Rectal smooth muscle tissue (tissue), 1 donor: ENCODE measurements around the gene CINP.
"Not testable (repeated sequence)": the region's sequence is repeated elsewhere in the genome, so short reads cannot be mapped to it uniquely, and the experiment has no call there.

Source experiments
- H3K27ac ChIP-seq: one replicate; pipeline ENCODE4 v1.7.0; 2013; ENCODE audit warnings: low read depth, low read length, inconsistent platforms
- H3K27me3 ChIP-seq: one replicate; pipeline ENCODE4 v1.7.0; 2013; ENCODE audit warnings: low read length; ENCODE audit not compliant: control insufficient read depth, insufficient read depth
- H3K36me3 ChIP-seq: one replicate; pipeline ENCODE4 v1.7.0; 2013; ENCODE audit warnings: low read length; ENCODE audit not compliant: control insufficient read depth, insufficient read depth
- H3K4me1 ChIP-seq: one replicate; pipeline ENCODE4 v1.7.0; 2013; ENCODE audit warnings: low read length; ENCODE audit not compliant: control insufficient read depth, insufficient read depth
- H3K4me3 ChIP-seq: one replicate; pipeline ENCODE4 v1.7.0; 2013; ENCODE audit warnings: low read length
- H3K9ac ChIP-seq: one replicate; pipeline ENCODE4 v1.7.0; 2013; ENCODE audit warnings: low read length

The CINP gene

DNA sequence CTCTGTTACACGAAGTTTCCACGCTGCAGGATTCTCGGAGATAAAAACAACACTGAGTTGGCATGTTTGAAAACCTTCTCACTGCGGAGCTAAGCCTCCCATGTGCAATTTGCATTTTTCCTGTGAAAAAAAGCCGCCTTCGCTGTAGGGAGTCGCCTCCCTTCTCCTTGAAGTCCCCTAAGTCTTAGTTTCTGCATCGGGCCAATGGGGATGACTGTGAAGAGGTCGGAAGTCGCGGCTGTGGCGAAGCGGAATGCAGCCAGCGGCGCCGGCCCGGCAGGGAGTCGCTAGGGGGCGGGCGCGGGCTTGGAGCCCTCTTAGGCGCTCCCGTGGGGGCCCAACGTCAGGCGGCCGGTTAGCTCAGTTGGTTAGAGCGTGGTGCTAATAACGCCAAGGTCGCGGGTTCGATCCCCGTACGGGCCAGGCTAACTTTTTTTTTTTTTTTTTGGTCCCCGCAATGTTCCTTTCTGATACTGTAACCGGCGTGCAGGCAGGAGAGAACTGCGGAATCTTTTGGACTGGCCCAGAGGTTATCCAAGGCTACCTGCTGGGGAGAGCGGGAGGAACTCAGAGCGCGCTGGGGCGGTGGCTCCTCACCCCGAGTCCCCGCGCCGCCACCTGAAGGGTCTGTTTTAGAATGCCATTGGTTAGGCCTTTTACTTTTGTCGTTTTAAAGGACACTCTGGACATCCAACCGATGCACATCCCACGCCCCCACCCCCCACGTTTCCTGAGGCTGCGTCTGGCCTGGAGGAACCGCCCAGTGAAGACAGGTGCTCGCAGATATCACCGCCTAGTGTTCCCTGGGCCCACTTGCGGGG lies 45.7 kb downstream of the CINP start:
- Histone ChIP-seq H3K36me3 (no peaks in the 10 kb centered on the region), H3K9ac (no peak overlapping the region), H3K27ac (peak overlapping the region; percentile 46), H3K4me1 (peaks cover 8% of the 10 kb centered on the region), H3K27me3 (no peaks in the 10 kb centered on the region), H3K4me3 (peak overlapping the region; percentile 74)

DNA sequence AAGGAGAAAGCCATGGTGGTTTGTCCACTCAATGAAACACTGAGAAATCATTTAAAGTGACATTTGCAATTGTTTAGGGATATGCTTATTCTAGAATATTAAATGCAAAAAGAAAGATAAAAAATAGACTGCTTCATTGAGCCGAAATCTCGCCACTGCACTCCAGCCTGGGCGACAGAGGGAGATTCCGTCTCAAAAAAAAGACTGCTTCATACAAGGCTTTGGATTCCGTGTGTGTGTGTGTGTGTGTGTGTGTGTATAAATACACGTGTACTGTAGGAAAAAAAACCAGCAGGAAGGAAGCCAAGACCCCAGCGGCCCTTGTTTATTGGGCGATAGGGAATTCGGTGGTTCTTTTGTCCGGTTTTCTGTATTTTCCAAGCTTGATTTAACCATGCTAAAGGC lies 46.4 kb downstream of the CINP start:
- Histone ChIP-seq H3K27ac (peak overlapping the region; percentile 46), H3K9ac (no peak overlapping the region), H3K4me1 (peaks cover 8% of the 10 kb centered on the region), H3K27me3 (no peaks in the 10 kb centered on the region), H3K36me3 (no peaks in the 10 kb centered on the region), H3K4me3 (peak overlapping the region; percentile 74)

DNA sequence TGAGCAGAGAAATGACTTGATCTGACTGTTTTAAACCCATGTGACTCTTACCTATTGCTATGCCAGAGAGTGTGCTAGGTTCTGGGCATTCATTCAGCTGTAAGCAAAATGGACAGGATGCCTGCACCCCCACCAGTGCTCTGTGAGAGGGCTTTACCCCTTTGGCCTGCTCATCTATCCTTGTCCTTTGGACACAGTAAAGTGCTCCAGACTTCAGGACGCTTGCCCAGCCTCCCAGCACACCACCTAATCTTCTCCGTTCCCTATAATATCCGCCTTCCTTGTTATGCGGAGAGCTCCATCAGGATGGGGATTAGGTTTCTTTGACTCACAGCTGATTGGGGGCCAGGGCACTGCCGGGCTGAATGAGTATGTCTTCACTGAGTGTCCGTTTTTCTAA lies 47.6 kb downstream of the CINP start:
- no peaks in the 10 kb centered on the region for H3K27me3 ChIP-seq
- peaks cover 3% of the 10 kb centered on the region for H3K4me1 ChIP-seq
- H3K27ac ChIP-seq = no peak overlapping the region
- H3K4me3 ChIP-seq = no peak overlapping the region
- H3K36me3 ChIP-seq = no peaks in the 10 kb centered on the region
- H3K9ac ChIP-seq = no peak overlapping the region

DNA sequence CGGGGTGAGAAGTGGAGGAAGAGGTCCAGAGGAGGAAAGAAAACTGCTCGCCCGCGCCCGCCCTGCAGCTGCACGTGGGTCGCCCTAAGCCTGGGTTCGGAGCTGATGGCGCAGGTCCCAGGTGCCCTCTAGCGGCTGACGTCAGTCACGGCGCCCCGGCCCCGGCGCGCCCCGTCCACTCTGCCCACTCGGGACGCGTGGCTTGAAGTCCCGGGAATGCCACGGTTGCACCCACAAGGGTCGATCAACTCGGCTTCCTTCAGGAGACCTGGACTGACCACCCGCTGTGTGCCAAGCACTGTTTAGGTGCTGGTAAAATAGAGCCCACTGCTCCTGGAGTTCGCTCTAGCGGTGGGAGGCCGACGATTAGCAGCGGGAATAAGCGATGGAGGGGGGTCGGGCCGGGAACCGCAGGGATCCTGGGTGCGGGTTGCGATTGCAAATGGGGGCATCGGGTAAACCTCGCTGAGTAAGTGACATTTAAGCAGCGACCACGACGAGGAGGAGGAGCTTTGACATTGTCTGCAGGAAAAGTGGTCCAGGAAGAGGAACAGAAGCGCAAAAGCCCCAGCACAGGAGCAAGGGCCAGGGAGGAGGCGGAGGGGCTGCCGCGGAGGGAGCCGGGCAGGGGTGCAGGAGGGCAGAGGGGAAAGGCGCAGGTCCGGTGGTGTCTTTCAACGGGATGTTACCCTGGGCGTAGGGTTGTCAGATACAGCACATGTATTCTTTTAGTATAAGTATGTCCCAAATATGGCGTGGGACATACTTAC lies 48.3 kb downstream of the CINP start:
- H3K27me3 ChIP-seq = no peaks in the 10 kb centered on the region
- peak overlapping the region; percentile 25 for H3K9ac ChIP-seq
- H3K4me1 ChIP-seq = peaks cover 3% of the 10 kb centered on the region
- H3K36me3 ChIP-seq = no peaks in the 10 kb centered on the region
- peak overlapping the region; percentile 74 for H3K4me3 ChIP-seq
- H3K27ac ChIP-seq = no peak overlapping the region

DNA sequence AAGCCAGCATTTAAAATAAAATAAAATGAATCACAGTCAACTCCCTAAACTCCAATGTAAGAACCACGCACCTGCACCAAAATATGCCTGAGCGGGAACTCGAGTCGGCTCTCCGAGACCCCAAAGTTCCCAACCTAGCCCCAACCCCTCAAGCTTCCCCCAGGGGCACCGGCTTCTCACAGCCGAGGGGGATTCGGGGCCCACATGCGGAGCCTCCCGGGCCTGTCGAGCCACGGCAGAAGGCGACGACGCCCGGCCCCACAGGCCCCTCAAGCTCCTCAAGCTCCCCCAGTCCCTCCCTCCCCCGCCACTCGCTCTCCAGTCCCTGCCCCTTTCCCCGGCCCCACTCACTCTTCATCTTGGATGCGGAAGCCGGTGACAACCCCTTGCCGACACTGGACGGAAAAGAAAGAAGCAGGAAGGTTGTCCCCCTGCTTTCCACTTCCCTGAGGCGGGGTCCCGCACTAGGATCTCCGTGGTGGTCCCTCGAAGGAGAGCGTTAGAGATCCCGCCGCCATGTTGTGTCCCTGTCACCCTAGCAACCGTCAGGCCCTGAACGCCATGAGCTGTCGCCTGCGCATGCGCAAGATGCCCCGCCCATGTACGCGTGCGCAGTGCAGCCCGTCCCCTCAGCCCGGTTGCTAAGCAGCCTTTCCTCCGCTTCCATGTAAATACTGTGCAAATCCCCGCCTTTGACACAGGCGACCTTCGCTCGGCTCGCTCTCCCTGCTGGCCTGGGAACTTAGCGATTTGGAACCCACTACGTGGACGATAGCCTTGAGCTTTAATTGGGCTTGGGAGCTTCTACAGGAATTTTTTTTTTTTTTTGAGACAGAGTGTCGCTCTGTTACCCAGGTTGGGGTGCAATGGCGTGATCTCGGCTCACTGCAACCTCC lies 57.8 kb downstream of the CINP start, which contains the start of gene MOK:
TSS of gene MOK (minus strand) at position 554 of the 896 bp plus-strand sequence. CDS start at position 358, 196 bp downstream.
- Histone ChIP-seq H3K4me1 (peaks cover 2% of the 10 kb centered on the region), H3K4me3 (peak within 1 kb of the TSS; percentile 95), H3K36me3 (no peaks in the 10 kb centered on the region), H3K9ac (peak within 1 kb of the TSS; percentile 16), H3K27me3 (no peaks in the 10 kb centered on the region), H3K27ac (peak within 1 kb of the TSS; percentile 32)

DNA sequence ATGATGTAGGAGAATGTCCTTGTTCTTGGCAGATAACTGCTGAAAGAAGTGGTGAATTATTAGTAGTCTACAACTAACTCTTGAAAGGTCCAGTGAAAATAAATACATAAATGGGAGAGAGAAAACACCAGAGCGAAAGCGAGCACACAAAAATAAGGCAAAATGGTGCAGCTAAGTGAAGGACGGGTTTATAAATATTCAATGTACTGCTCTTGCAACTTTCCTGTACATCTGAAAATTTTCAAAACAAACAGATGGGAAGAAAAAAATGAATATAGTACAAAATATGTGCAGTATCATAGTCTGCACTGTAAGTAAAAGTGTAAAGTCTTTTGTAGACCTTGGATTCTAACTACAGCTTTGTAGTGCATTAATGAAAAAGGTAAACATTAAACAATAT lies 59.0 kb downstream of the CINP start:
- Histone ChIP-seq H3K27me3 (no peaks in the 10 kb centered on the region), H3K36me3 (no peaks in the 10 kb centered on the region), H3K4me1 (peaks cover 2% of the 10 kb centered on the region), H3K4me3 (no peak overlapping the region), H3K27ac (no peak overlapping the region), H3K9ac (no peak overlapping the region)

DNA sequence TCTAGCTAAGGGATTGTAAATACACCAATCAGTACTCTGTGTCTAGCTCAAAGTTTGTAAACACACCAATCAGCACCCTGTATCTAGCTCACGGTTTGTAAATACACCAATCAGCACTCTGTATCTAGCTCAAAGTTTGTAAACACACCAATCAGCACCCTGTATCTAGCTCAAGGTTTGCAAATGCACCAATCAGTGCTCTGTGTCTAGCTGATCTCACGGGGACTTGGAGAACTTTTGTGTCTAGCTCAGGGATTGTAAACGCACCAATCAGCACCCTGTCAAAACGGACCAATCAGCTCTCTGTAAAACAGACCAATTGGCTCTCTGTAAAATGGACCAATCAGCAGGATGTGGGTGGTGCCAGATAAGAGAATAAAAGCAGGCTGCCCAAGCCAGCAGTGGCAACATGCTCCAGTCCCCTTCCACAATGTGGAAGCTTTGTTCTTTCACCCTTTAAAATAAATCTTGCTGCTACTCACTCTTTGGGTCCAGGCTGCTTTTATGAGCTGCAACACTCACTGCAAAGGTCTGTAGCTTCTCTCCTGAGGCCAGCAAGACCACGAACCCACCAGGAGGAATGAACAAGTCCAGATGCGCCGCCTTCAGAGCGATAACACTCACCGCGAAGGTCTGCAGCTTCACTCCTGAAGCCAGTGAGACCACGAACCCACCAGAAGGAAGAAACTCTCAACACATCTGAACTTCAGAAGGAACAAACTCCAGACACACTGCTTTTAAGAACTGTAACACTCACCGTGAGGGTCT lies 64.2 kb downstream of the CINP start:
- not testable (repeated sequence) for H3K9ac ChIP-seq, H3K4me3 ChIP-seq, H3K36me3 ChIP-seq, H3K4me1 ChIP-seq, H3K27ac ChIP-seq, H3K27me3 ChIP-seq
